ENCODE results near the gene C13orf42. TPM values are rescaled to one million over a fixed set of nuclear protein-coding genes. Genes with fewer than 3 reads are reported as not detected.

The C13orf42 gene
- total RNA-seq, 1 experiment from 2014 or later, result 8.2 TPM

GRCh38 chr13:51064753-51065152, 46.3 kb downstream of the C13orf42 start (continued):
- TF ChIP-seq ZNF423 (CRISPR knock-in tag; IDR thresholded peaks at IDR 0.05), result no peak
- TF ChIP-seq EMX1 (CRISPR knock-in tag; IDR thresholded peaks at IDR 0.05), result no peak
- TF ChIP-seq ZNF263 (CRISPR knock-in tag; IDR thresholded peaks at IDR 0.05; ENCODE audit: low read depth), result no peak
- TF ChIP-seq OVOL2 (CRISPR knock-in tag; IDR thresholded peaks at IDR 0.05; ENCODE audit: borderline replicate concordance), result no peak
- no peak for TF ChIP-seq ESRRA (CRISPR knock-in tag; IDR thresholded peaks at IDR 0.05; ENCODE audit: borderline replicate concordance)
- TF ChIP-seq ZNF671 (CRISPR knock-in tag; IDR thresholded peaks at IDR 0.05), result no peak
- no peak for TF ChIP-seq GRHL2 (CRISPR knock-in tag; IDR thresholded peaks at IDR 0.05; ENCODE audit: insufficient replicate concordance, severe bottlenecking)
- no peak for TF ChIP-seq PRRX2 (CRISPR knock-in tag; IDR thresholded peaks at IDR 0.05)
- no peak for TF ChIP-seq CTCF (IDR thresholded peaks at IDR 0.05)

GRCh38 chr13:51063909-51064308, 47.2 kb downstream of the C13orf42 start:
- Mint-ChIP-seq H3K9me3 (no peaks in the 10 kb centered on the region), H3K36me3 (no peaks in the 10 kb centered on the region), H3K27ac (no peak overlapping the region), H3K4me3 (no peak overlapping the region), H3K27me3 (ENCODE audit: low read depth) (no peaks in the 10 kb centered on the region), H3K4me1 (peaks cover 22% of the 10 kb centered on the region)
- CTCF ChIA-PET, result no interaction called here
- POLR2A ChIA-PET, result no interaction called here
- TF ChIP-seq IRF2 (CRISPR knock-in tag; IDR thresholded peaks at IDR 0.05; ENCODE audit: borderline replicate concordance, low read depth) (no peak), GABPB1 (CRISPR knock-in tag; IDR thresholded peaks at IDR 0.05) (no peak), ATF6 (CRISPR knock-in tag; IDR thresholded peaks at IDR 0.05) (no peak), ZNF219 (CRISPR knock-in tag; IDR thresholded peaks at IDR 0.05; ENCODE audit: borderline replicate concordance) (no peak), ATF3 (CRISPR knock-in tag; conservative IDR thresholded peaks at IDR 0.05) (no peak), USF2 (CRISPR knock-in tag; IDR thresholded peaks at IDR 0.05) (no peak), ZNF512 (CRISPR knock-in tag; IDR thresholded peaks at IDR 0.05; ENCODE audit: borderline replicate concordance) (no peak), RELA (CRISPR knock-in tag; IDR thresholded peaks at IDR 0.05; ENCODE audit: borderline replicate concordance) (no peak), ZNF416 (CRISPR knock-in tag; IDR thresholded peaks at IDR 0.05) (no peak), ELF4 (CRISPR knock-in tag; IDR thresholded peaks at IDR 0.05; ENCODE audit: low read depth) (no peak), HMGXB4 (CRISPR knock-in tag; IDR thresholded peaks at IDR 0.05) (no peak), ZNF671 (CRISPR knock-in tag; IDR thresholded peaks at IDR 0.05) (no peak), SMAD4 (CRISPR knock-in tag; IDR thresholded peaks at IDR 0.05) (no peak), JUN (CRISPR knock-in tag; IDR thresholded peaks at IDR 0.05) (no peak), OVOL2 (CRISPR knock-in tag; IDR thresholded peaks at IDR 0.05; ENCODE audit: borderline replicate concordance) (no peak), ZNF423 (CRISPR knock-in tag; IDR thresholded peaks at IDR 0.05) (no peak)
- ATAC-seq (no peak), DNase-seq (ENCODE audit: low spot score) (no peak)

All from WTC11 (cell line).